ENCODE measurements around the gene KCNK2. TPM values are rescaled to one million over a fixed set of nuclear protein-coding genes. Genes with fewer than 3 reads are reported as not detected.

The KCNK2 gene
- total and polyA plus RNA-seq, 2 of the 4 experiments (the other 2 are of a cell fraction): 45.9 to 86.9 TPM

DNA sequence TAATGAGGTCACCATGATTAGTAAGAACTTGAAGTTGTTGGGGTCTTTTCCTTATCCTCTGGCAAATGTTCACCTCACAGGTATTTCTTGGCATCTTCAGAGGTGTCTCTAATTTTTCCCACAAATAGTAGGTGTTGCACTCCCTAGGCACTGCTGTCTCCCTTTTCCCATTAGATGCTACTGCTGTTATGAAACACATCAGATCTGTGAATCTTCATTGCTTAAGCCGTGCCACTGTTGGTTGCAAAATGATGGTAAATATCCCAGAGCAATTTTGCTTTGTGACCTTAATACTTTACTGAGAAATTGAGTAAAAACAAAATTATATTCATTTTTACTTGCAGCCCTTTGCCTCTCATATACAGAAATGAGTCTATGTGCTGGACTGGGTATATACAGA lies 169.6 kb downstream of the KCNK2 start:
- H4K8ac ChIP-seq (ENCODE audit: low read depth in 2 of 2, low read length in 2 of 2): no peak overlapping the region
- no peak overlapping the region for H3K18ac ChIP-seq (ENCODE audit: low read depth, low read length)
- no CpG with 5 or more reads among the region's 1 CpG for WGBS, 2 experiments (ENCODE audit: extremely low coverage in 2 of 2, insufficient read length in 1 of 2)
- no peak overlapping the region for H2BK5ac ChIP-seq (ENCODE audit: low read depth, low read length, poor library complexity, severe bottlenecking)
- no peak overlapping the region for H4K91ac ChIP-seq (ENCODE audit: insufficient read depth, low read depth, low read length)
- H3K36me3 ChIP-seq (ENCODE audit: control insufficient read depth, insufficient read depth, low read length): no peaks in the 10 kb centered on the region
- no peak overlapping the region for H3K14ac ChIP-seq (replicated peaks; ENCODE audit: low read depth, low read length)
- H3K9me3 ChIP-seq (ENCODE audit: control insufficient read depth, insufficient read depth, low read length): no peaks in the 10 kb centered on the region
- CTCF ChIA-PET: no interaction called here
- H3K27ac ChIP-seq (ENCODE audit: insufficient read depth, low read length): no peak overlapping the region
- H2AK9ac ChIP-seq (replicated peaks; ENCODE audit: low read depth, low read length, poor library complexity): no peak overlapping the region
- H3K27me3 ChIP-seq (ENCODE audit: control insufficient read depth, insufficient read depth, low read length): no peaks in the 10 kb centered on the region
- no peak overlapping the region for H2BK120ac ChIP-seq (ENCODE audit: low read depth, low read length)
- no peak overlapping the region for H3K4me3 ChIP-seq (ENCODE audit: insufficient read depth, low read depth, low read length)
- no peak overlapping the region for H3K9ac ChIP-seq (ENCODE audit: low read depth, low read length)
- BruUV-seq (replicated peaks): no TSS peak
- TF ChIP-seq POLR2A (IDR thresholded peaks at IDR 0.05; ENCODE audit: low read depth, low read length) (no peak), FOS (IDR thresholded peaks at IDR 0.05; ENCODE audit: low read depth, low read length) (no peak), BHLHE40 (IDR thresholded peaks at IDR 0.05; ENCODE audit: low read depth, low read length) (no peak), MAZ (IDR thresholded peaks at IDR 0.05; ENCODE audit: borderline replicate concordance, low read depth, low read length) (no peak), RFX5 (IDR thresholded peaks at IDR 0.05; ENCODE audit: low read depth, low read length) (no peak), RCOR1 (IDR thresholded peaks at IDR 0.05; ENCODE audit: insufficient replicate concordance, low read length) (no peak), RAD21 (IDR thresholded peaks at IDR 0.05; ENCODE audit: low read length) (no peak), CEBPB (IDR thresholded peaks at IDR 0.05; ENCODE audit: low read depth, low read length) (no peak), NFE2L2 (IDR thresholded peaks at IDR 0.05; ENCODE audit: low read depth, low read length) (no peak), MXI1 (IDR thresholded peaks at IDR 0.05; ENCODE audit: borderline replicate concordance, low read depth, low read length) (no peak), CHD1 (IDR thresholded peaks at IDR 0.05; ENCODE audit: low read depth, low read length) (no peak), SMC3 (IDR thresholded peaks at IDR 0.05; ENCODE audit: low read depth, low read length) (no peak), MAFK (IDR thresholded peaks at IDR 0.05; ENCODE audit: low read depth, low read length) (no peak)
- TF ChIP-seq, protein P1, sequence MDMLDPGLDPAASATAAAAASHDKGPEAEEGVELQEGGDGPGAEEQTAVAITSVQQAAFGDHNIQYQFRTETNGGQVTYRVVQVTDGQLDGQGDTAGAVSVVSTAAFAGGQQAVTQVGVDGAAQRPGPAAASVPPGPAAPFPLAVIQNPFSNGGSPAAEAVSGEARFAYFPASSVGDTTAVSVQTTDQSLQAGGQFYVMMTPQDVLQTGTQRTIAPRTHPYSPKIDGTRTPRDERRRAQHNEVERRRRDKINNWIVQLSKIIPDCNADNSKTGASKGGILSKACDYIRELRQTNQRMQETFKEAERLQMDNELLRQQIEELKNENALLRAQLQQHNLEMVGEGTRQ (IDR thresholded peaks at IDR 0.05; ENCODE audit: low read depth, low read length): no peak
- TF ChIP-seq, protein P2, sequence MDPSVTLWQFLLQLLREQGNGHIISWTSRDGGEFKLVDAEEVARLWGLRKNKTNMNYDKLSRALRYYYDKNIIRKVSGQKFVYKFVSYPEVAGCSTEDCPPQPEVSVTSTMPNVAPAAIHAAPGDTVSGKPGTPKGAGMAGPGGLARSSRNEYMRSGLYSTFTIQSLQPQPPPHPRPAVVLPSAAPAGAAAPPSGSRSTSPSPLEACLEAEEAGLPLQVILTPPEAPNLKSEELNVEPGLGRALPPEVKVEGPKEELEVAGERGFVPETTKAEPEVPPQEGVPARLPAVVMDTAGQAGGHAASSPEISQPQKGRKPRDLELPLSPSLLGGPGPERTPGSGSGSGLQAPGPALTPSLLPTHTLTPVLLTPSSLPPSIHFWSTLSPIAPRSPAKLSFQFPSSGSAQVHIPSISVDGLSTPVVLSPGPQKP (IDR thresholded peaks at IDR 0.05; ENCODE audit: borderline replicate concordance, low read depth, low read length): no peak
- TF ChIP-seq, protein P3, sequence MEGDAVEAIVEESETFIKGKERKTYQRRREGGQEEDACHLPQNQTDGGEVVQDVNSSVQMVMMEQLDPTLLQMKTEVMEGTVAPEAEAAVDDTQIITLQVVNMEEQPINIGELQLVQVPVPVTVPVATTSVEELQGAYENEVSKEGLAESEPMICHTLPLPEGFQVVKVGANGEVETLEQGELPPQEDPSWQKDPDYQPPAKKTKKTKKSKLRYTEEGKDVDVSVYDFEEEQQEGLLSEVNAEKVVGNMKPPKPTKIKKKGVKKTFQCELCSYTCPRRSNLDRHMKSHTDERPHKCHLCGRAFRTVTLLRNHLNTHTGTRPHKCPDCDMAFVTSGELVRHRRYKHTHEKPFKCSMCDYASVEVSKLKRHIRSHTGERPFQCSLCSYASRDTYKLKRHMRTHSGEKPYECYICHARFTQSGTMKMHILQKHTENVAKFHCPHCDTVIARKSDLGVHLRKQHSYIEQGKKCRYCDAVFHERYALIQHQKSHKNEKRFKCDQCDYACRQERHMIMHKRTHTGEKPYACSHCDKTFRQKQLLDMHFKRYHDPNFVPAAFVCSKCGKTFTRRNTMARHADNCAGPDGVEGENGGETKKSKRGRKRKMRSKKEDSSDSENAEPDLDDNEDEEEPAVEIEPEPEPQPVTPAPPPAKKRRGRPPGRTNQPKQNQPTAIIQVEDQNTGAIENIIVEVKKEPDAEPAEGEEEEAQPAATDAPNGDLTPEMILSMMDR (conservative IDR thresholded peaks at IDR 0.05; ENCODE audit: low read depth, low read length): no peak
- no peak overlapping the region for H4K5ac ChIP-seq (ENCODE audit: low read depth, low read length)
- H3K9me1 ChIP-seq (ENCODE audit: insufficient read depth, low read length): no peaks in the 10 kb centered on the region
- no peak overlapping the region for H3K4me2 ChIP-seq (ENCODE audit: low read depth, low read length)
- H2AFZ ChIP-seq (replicated peaks; ENCODE audit: low read length, poor library complexity): no peak overlapping the region
- DNase-seq: no peak
- no peak overlapping the region for H3K4ac ChIP-seq (ENCODE audit: low read depth, low read length)
- POLR2A ChIA-PET (ENCODE audit: unreplicated experiment): no interaction called here
- H4K20me1 ChIP-seq (ENCODE audit: insufficient read depth, low read length): no peaks in the 10 kb centered on the region
- H2AK5ac ChIP-seq (ENCODE audit: low read depth, low read length): no peak overlapping the region
- no peaks in the 10 kb centered on the region for H3K4me1 ChIP-seq (ENCODE audit: control insufficient read depth, insufficient read depth, low read length)
- in situ Hi-C loops (cut with MboI; ENCODE audit: low sequenced_read_pairs) (no loop called here), intact Hi-C loops (cut with micrococcal nuclease) (no loop called here), dilution Hi-C loops (cut with HindIII; ENCODE audit: low sequenced_read_pairs, unreplicated experiment) (no loop called here)
- H3K23ac ChIP-seq (ENCODE audit: low read depth, low read length): no peak overlapping the region
- no peak overlapping the region for H2BK15ac ChIP-seq (ENCODE audit: low read depth, low read length)
- no peak overlapping the region for H3K56ac ChIP-seq (ENCODE audit: extremely low read depth, insufficient read depth, low read length)
- ATAC-seq (ENCODE audit: low read depth): no peak
- H2BK20ac ChIP-seq (ENCODE audit: low read depth, low read length): no peak overlapping the region
- no peaks in the 10 kb centered on the region for H3K79me1 ChIP-seq (ENCODE audit: low read depth in 1 of 2, low read length in 2 of 2)
